Right lobe of liver (tissue), 4 donors: Measurements from ENCODE around the gene GNPDA1.

Experiments used
- CTCF ChIP-seq, 4 donors: fragments of 200-600 bp in 3 of 4; fragments of 450-650 bp in 1 of 4; IDR thresholded peaks; one replicate each; pipeline versions ENCODE4 v1.5.1 to v1.8.0; 2016 to 2022; ENCODE audit warnings: antibody characterized with exemption in 4 of 4, mild to moderate bottlenecking in 2 of 4
- POLR2A ChIP-seq: fragments of 450-650 bp; IDR thresholded peaks from one replicate; pipeline ENCODE4 v1.6.1; 2017; ENCODE audit warnings: antibody characterized with exemption, mild to moderate bottlenecking
- donor health status: DM: no; HTN: no; CAD: no.
- donor health status: DM: no; HTN: no; CAD: no.
- donor health status: DM: no; HTN: yes; CAD: no.

GRCh38 chr5:141954194-141954593 lies 58.6 kb downstream of the GNPDA1 start:
- TF ChIP-seq CTCF (IDR thresholded peaks at IDR 0.05) (no peak), POLR2A (no peak)
